WTC11 (cell line): ENCODE results near the gene ADD1. TPM values are rescaled to one million over a fixed set of nuclear protein-coding genes. Genes with fewer than 3 reads are reported as not detected.

Experiments used
- ATAC-seq: fragments of 200-7000 bp; cut with Tn5 transposase; 2 replicates; pipeline ENCODE4 v1.10.0; 2021; ENCODE audit warnings: mild to moderate bottlenecking, moderate library complexity
- CTCF ChIA-PET: fragments of 300-600 bp; sonication (Branson Sonifier 250); formaldehyde crosslinking; loops from one replicate; lab custom pipeline; 2021; ENCODE audit warnings: antibody characterized with exemption; lab: Charles Lee
- POLR2A ChIA-PET: fragments of 350-600 bp; sonication (Branson Sonifier 250); formaldehyde crosslinking; loops from one replicate; lab custom pipeline; 2021; ENCODE audit warnings: antibody characterized with exemption; lab: Charles Lee
- DNase-seq: peaks from one replicate; pipeline ENCODE4 v3.0.0; 2021; ENCODE audit warnings: low spot score
- H3K27ac Mint-ChIP-seq: 2 replicates; pipeline ENCODE4 v1.8.0; 2021; ENCODE audit warnings: mixed read lengths
- H3K27me3 Mint-ChIP-seq: 2 replicates; pipeline ENCODE4 v1.8.0; 2021; ENCODE audit warnings: low read depth, mild to moderate bottlenecking, moderate library complexity, mixed read lengths
- H3K36me3 Mint-ChIP-seq: 2 replicates; pipeline ENCODE4 v1.8.0; 2021; ENCODE audit warnings: mixed read lengths
- H3K4me1 Mint-ChIP-seq: 2 replicates; pipeline ENCODE4 v1.8.0; 2022; ENCODE audit warnings: mixed read lengths
- H3K4me3 Mint-ChIP-seq: 2 replicates; pipeline ENCODE4 v1.8.0; 2021; ENCODE audit warnings: mild to moderate bottlenecking, moderate library complexity, mixed read lengths
- H3K9me3 Mint-ChIP-seq: 2 replicates; pipeline ENCODE4 v1.8.0; 2021; ENCODE audit warnings: mixed read lengths
- ARID4B ChIP-seq: sonication (generic); formaldehyde crosslinking; IDR thresholded peaks from 2 replicates; pipeline ENCODE4 v1.8.0; 2023; ENCODE audit warnings: missing genetic modification reagents, mild to moderate bottlenecking, borderline replicate concordance
- EMX1 ChIP-seq: fragments of 250-450 bp; sonication (Bioruptor Pico); IDR thresholded peaks from 2 replicates; pipeline ENCODE4 v1.8.0; 2021; ENCODE audit warnings: mild to moderate bottlenecking
- GTF2I ChIP-seq: fragments of 250-450 bp; sonication (Bioruptor Pico); conservative IDR thresholded peaks from 2 replicates; pipeline ENCODE4 v1.4.0; 2021; ENCODE audit warnings: mild to moderate bottlenecking
- HMGA2 ChIP-seq: fragments of 250-450 bp; sonication (Bioruptor Pico); IDR thresholded peaks from 2 replicates; pipeline ENCODE4 v1.4.0; 2021; ENCODE audit warnings: mild to moderate bottlenecking, moderate library complexity
- JAZF1 ChIP-seq: fragments of 250-450 bp; sonication (Bioruptor Pico); IDR thresholded peaks from 2 replicates; pipeline ENCODE4 v1.9.0; 2021; ENCODE audit warnings: moderate library complexity, mild to moderate bottlenecking, inconsistent platforms
- MAX ChIP-seq: sonication (generic); formaldehyde crosslinking; IDR thresholded peaks from 2 replicates; pipeline ENCODE4 v1.8.0; 2022; ENCODE audit warnings: mild to moderate bottlenecking, missing genetic modification reagents
- MXD4 ChIP-seq: fragments of 250-450 bp; sonication (Bioruptor Pico); IDR thresholded peaks from 2 replicates; pipeline ENCODE4 v1.8.0; 2021; ENCODE audit warnings: mild to moderate bottlenecking, moderate library complexity, borderline replicate concordance
- NFYB ChIP-seq: sonication (generic); formaldehyde crosslinking; conservative IDR thresholded peaks from 2 replicates; pipeline ENCODE4 v1.8.0; 2022; ENCODE audit warnings: low read depth, missing genetic modification reagents
- OVOL2 ChIP-seq: fragments of 250-450 bp; sonication (Bioruptor Pico); IDR thresholded peaks from 2 replicates; pipeline ENCODE4 v1.9.0; 2021; ENCODE audit warnings: mild to moderate bottlenecking, borderline replicate concordance
- SMAD3 ChIP-seq: sonication (generic); formaldehyde crosslinking; IDR thresholded peaks from 2 replicates; pipeline ENCODE4 v1.8.0; 2022; ENCODE audit warnings: missing genetic modification reagents, mild to moderate bottlenecking, borderline replicate concordance
- TP53 ChIP-seq: sonication (generic); formaldehyde crosslinking; IDR thresholded peaks from 2 replicates; pipeline ENCODE4 v1.8.1; 2023; ENCODE audit warnings: mild to moderate bottlenecking, missing genetic modification reagents
- ZNF281 ChIP-seq: sonication (generic); formaldehyde crosslinking; IDR thresholded peaks from 2 replicates; pipeline ENCODE4 v1.8.0; 2023; ENCODE audit warnings: mild to moderate bottlenecking, missing genetic modification reagents
- ZNF512 ChIP-seq: sonication (generic); formaldehyde crosslinking; IDR thresholded peaks from 2 replicates; pipeline ENCODE4 v1.8.1; 2022; ENCODE audit warnings: missing genetic modification reagents, borderline replicate concordance
- total RNA-seq: library from RNA; stranded (reverse); gene quantifications from 3 replicates; pipeline ENCODE4 v1.2.3, GENCODE V29; 2021
- TF ChIP-seq, protein P1 (sequence below): sonication (generic); formaldehyde crosslinking; IDR thresholded peaks from 2 replicates; pipeline ENCODE4 v1.8.0; 2022; ENCODE audit warnings: mild to moderate bottlenecking, missing genetic modification reagents

The ADD1 gene
- total RNA-seq, 1 experiment from 2014 or later, result 178 TPM

- TF ChIP-seq ARID4B (CRISPR knock-in tag), result no peak
- TF ChIP-seq, all 79 proteins: peak for 0
Measured at GRCh38 chr4:2822461-2823300, 21.0 kb upstream of the ADD1 start (continued).

GRCh38 chr4:2823301-2823670 is 20.4 kb upstream of the ADD1 start:
- Mint-ChIP-seq H3K4me3 (no peak overlapping the region), H3K4me1 (peaks cover 12% of the 10 kb centered on the region), H3K27ac (no peak overlapping the region), H3K9me3 (no peaks in the 10 kb centered on the region; the same call in 1 of the 2 replicates), H3K27me3 (no peaks in the 10 kb centered on the region), H3K36me3 (peaks cover 30% of the 10 kb centered on the region)
- POLR2A ChIA-PET, result no interaction called here
- CTCF ChIA-PET, result no interaction called here
- DNase-seq (no peak), ATAC-seq (no peak)
- TF ChIP-seq NFYB (no peak), MAX (CRISPR knock-in tag) (no peak), HMGA2 (CRISPR knock-in tag) (no peak), MXD4 (CRISPR knock-in tag) (no peak), OVOL2 (CRISPR knock-in tag) (no peak), GTF2I (no peak), ZNF512 (no peak)

DNA sequence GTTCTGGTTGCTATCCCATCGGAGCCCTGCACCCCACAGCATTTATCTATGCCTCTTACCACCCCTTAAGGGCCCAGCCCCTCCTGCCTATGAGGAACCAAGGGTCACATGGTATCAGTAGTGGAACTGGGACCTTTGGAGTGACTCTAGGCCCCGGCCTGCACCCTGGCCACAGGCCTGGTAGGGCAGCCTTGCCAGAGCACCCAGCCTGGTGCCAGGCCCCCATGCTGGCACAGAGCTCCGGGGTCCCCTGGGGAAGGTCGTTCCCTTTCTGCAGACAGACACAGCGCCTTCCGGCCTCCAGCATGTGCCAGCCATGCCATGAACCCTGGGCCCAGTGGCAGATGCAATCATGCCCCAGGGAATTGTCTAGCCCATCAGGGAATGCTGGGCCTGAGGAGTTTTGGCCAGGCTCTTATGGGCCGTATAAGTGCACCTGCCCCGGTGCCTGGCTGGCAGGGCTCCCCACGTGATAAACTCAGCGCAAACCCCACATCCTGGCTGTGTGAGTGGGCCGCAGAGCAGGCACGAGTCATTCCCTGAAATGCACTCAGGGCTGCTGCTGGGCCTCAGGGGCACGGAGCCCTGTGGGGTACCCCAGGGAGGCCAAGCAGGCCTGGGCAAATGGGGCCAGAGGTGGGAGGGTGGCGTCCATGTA is 19.8 kb upstream of the ADD1 start:
- peaks cover 31% of the 10 kb centered on the region for H3K36me3 Mint-ChIP-seq

More for the DNA sequence above, 19.8 kb upstream of the ADD1 start:
- H3K27me3 Mint-ChIP-seq, result no peaks in the 10 kb centered on the region
- H3K4me3 Mint-ChIP-seq, result no peak overlapping the region
- ChIA-PET POLR2A (no interaction called here), CTCF (no interaction called here)
- ATAC-seq, result no peak
- DNase-seq, result no peak
- no peak overlapping the region for H3K27ac Mint-ChIP-seq
- no peaks in the 10 kb centered on the region; the same call in 1 of the 2 replicates for H3K9me3 Mint-ChIP-seq
- TF ChIP-seq EMX1 (CRISPR knock-in tag) (no peak), ZNF281 (CRISPR knock-in tag) (no peak), SMAD3 (CRISPR knock-in tag) (no peak), JAZF1 (no peak), TP53 (CRISPR knock-in tag) (no peak)
- TF ChIP-seq, protein P1, sequence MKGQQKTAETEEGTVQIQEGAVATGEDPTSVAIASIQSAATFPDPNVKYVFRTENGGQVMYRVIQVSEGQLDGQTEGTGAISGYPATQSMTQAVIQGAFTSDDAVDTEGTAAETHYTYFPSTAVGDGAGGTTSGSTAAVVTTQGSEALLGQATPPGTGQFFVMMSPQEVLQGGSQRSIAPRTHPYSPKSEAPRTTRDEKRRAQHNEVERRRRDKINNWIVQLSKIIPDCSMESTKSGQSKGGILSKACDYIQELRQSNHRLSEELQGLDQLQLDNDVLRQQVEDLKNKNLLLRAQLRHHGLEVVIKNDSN (CRISPR knock-in tag), result no peak
- H3K4me1 Mint-ChIP-seq, result peaks cover 12% of the 10 kb centered on the region
